AG09309 (cell line): ENCODE measurements around the gene RAB31.
A peak's percentile ranks its signal among the peaks of the same experiment; 100 is the strongest.

Source experiments
- DNase-seq: peaks from one replicate; pipeline ENCODE4 v3.0.0-alpha.2; 2010; ENCODE audit warnings: low read depth
- H3K4me3 ChIP-seq: 2 replicates; pipeline ENCODE4 v1.5.1; 2011; ENCODE audit warnings: mild to moderate bottlenecking, low read depth, low read length, moderate library complexity; ENCODE audit not compliant: control insufficient read depth
- TF ChIP-seq, protein P1 (sequence below): IDR thresholded peaks from 2 replicates; pipeline ENCODE4 v1.5.1; 2011; ENCODE audit warnings: mild to moderate bottlenecking, low read depth, low read length, inconsistent platforms; ENCODE audit not compliant: insufficient read depth, control insufficient read depth; ENCODE audit errors: missing control alignments

Gene RAB31

GRCh38 chr18:9868857-9869714, 161.0 kb downstream of the RAB31 start:
- H3K4me3 ChIP-seq: no peak overlapping the region
- TF ChIP-seq, protein P1, sequence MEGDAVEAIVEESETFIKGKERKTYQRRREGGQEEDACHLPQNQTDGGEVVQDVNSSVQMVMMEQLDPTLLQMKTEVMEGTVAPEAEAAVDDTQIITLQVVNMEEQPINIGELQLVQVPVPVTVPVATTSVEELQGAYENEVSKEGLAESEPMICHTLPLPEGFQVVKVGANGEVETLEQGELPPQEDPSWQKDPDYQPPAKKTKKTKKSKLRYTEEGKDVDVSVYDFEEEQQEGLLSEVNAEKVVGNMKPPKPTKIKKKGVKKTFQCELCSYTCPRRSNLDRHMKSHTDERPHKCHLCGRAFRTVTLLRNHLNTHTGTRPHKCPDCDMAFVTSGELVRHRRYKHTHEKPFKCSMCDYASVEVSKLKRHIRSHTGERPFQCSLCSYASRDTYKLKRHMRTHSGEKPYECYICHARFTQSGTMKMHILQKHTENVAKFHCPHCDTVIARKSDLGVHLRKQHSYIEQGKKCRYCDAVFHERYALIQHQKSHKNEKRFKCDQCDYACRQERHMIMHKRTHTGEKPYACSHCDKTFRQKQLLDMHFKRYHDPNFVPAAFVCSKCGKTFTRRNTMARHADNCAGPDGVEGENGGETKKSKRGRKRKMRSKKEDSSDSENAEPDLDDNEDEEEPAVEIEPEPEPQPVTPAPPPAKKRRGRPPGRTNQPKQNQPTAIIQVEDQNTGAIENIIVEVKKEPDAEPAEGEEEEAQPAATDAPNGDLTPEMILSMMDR: no peak

GRCh38 chr18:9869715-9870430, 161.8 kb downstream of the RAB31 start:
- TF ChIP-seq, protein P1: no peak
- DNase-seq: peak; percentile 63
- H3K4me3 ChIP-seq: no peak overlapping the region

More at GRCh38 chr18:9868857-9869714, 161.0 kb downstream of the RAB31 start:
- no peak for DNase-seq

- TF ChIP-seq, protein P1: no peak
- H3K4me3 ChIP-seq: no peak overlapping the region
- DNase-seq: no peak
Measured at GRCh38 chr18:9870431-9871008, 162.4 kb downstream of the RAB31 start.

- H3K4me3 ChIP-seq: no peak overlapping the region
- TF ChIP-seq, protein P1: no peak
- no peak for DNase-seq
Measured at GRCh38 chr18:9871244-9871746, 163.2 kb downstream of the RAB31 start.

DNA sequence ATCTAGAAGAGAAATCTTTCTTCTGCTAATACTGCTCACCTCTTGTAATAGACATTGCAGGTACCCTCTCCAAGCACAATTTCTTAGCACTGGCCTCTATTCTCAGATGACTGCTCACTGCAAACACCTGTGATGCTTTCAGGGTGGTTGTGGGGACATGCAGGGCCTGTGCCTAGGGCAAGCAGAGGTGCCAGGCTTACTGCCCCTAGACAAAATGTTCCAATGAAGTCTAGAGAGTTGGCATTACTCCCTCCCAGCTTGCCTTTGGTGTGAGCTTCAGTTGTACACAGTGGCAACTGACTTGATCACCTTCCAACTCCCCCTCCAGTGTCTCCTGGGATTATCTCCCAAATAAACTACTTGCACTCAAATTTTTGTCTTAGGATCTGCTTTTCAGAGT, 164.7 kb downstream of the RAB31 start:
- no peak for DNase-seq
- TF ChIP-seq, protein P1: no peak
- H3K4me3 ChIP-seq: no peak overlapping the region

DNA sequence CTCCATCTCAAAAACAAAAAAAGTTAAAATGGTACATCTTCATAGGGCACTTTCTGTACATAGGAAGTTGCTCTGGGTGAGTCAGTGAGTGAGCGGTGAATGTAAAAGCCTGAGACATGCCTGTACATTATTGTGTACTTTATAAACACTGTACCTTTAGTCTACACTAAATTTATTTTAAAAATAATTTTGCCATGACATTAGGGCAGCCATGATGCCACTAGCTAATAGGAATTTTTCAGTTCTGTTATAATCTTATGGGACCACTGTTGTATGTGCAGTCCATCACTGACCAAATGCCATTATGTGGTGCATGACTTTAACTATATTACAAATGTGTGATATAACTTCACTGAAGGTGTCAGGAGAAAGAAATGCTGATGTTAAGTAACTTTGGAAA, 166.6 kb downstream of the RAB31 start:
- TF ChIP-seq, protein P1: no peak
- H3K4me3 ChIP-seq: no peak overlapping the region
- no peak for DNase-seq
